ENCODE data around the gene OBSCN. TPM values are rescaled to one million over a fixed set of nuclear protein-coding genes. Genes with fewer than 3 reads are reported as not detected.

The OBSCN gene
- total RNA-seq, 2 experiments from 2014 or later: 80.8 to 82.2 TPM

GRCh38 chr1:228408869-228409805 is 201.3 kb downstream of the OBSCN start:
- no peak for ATAC-seq (ENCODE audit: poor library complexity)
- intact Hi-C loops (cut with DNase I, micrococcal nuclease): loop anchor here in 1 of 2 experiments (2.0 to 10.0 kb wide), 5 partner anchors 46 to 304 kb away; partner anchors contain the start of genes C1orf35, IBA57 and MRPL55
- H3K4me3 Mint-ChIP-seq: peak overlapping the region; percentile 88
- TF ChIP-seq, protein P1, sequence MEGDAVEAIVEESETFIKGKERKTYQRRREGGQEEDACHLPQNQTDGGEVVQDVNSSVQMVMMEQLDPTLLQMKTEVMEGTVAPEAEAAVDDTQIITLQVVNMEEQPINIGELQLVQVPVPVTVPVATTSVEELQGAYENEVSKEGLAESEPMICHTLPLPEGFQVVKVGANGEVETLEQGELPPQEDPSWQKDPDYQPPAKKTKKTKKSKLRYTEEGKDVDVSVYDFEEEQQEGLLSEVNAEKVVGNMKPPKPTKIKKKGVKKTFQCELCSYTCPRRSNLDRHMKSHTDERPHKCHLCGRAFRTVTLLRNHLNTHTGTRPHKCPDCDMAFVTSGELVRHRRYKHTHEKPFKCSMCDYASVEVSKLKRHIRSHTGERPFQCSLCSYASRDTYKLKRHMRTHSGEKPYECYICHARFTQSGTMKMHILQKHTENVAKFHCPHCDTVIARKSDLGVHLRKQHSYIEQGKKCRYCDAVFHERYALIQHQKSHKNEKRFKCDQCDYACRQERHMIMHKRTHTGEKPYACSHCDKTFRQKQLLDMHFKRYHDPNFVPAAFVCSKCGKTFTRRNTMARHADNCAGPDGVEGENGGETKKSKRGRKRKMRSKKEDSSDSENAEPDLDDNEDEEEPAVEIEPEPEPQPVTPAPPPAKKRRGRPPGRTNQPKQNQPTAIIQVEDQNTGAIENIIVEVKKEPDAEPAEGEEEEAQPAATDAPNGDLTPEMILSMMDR (IDR thresholded peaks at IDR 0.05): no peak
- peak overlapping the region; percentile 49 for H3K27ac Mint-ChIP-seq
- Histone ChIP-seq H3K4me1 (ENCODE audit: insufficient read depth, low read length) (peaks cover 32% of the 10 kb centered on the region), H3K36me3 (ENCODE audit: insufficient read depth, low read length) (no peaks in the 10 kb centered on the region), H3K27ac (ENCODE audit: low read depth in 1 of 2, low read length in 2 of 2) (no peak overlapping the region), H3K4me3 (ENCODE audit: low read length) (no peak overlapping the region), H3K9me3 (ENCODE audit: control insufficient read depth in 1 of 2, insufficient read depth in 1 of 2, low read length in 2 of 2) (no peaks in the 10 kb centered on the region), H3K27me3 (ENCODE audit: control insufficient read depth in 1 of 2, insufficient read depth in 2 of 2, low read length in 2 of 2) (no peaks in the 10 kb centered on the region)
- ChIA-PET POLR2A (no interaction called here), CTCF (no interaction called here)
- H3K36me3 Mint-ChIP-seq (ENCODE audit: low read depth): peaks cover 10% of the 10 kb centered on the region
- H3K27me3 Mint-ChIP-seq: no peaks in the 10 kb centered on the region
- H3K9me3 Mint-ChIP-seq: no peaks in the 10 kb centered on the region
- H3K4me1 Mint-ChIP-seq (ENCODE audit: low read depth): peaks cover 18% of the 10 kb centered on the region
- no peak for DNase-seq

GRCh38 chr1:228410015-228410414 is 202.2 kb downstream of the OBSCN start:
- DNase-seq (peak in 1 of 14 experiments; percentile 29), ATAC-seq (ENCODE audit: poor library complexity) (no peak)
- ChIA-PET CTCF (no interaction called here), POLR2A (no interaction called here)
- TF ChIP-seq, protein P1 (IDR thresholded peaks at IDR 0.05): no peak
- intact Hi-C loops (cut with DNase I, micrococcal nuclease): loop anchor here in 1 of 2 experiments (5.0 kb wide), 1 partner anchor 193 kb away; no protein-coding TSS in a partner anchor
- no peaks in the 10 kb centered on the region for H3K27me3 ChIP-seq (ENCODE audit: control insufficient read depth in 1 of 2, insufficient read depth in 2 of 2, low read length in 2 of 2)
- no peak overlapping the region for H3K27ac ChIP-seq (ENCODE audit: low read depth in 1 of 2, low read length in 2 of 2)
- peaks cover 4% of the 10 kb centered on the region for H3K36me3 Mint-ChIP-seq (ENCODE audit: low read depth)
- no peak overlapping the region for H3K4me3 ChIP-seq (ENCODE audit: low read length)
- no peaks in the 10 kb centered on the region for H3K27me3 Mint-ChIP-seq
- H3K4me1 ChIP-seq (ENCODE audit: insufficient read depth, low read length): peaks cover 25% of the 10 kb centered on the region
- no peak overlapping the region for H3K27ac Mint-ChIP-seq
- H3K4me1 Mint-ChIP-seq (ENCODE audit: low read depth): peaks cover 9% of the 10 kb centered on the region
- peak overlapping the region; percentile 38 for H3K4me3 Mint-ChIP-seq
- no peaks in the 10 kb centered on the region for H3K9me3 ChIP-seq (ENCODE audit: control insufficient read depth in 1 of 2, insufficient read depth in 1 of 2, low read length in 2 of 2)
- no peaks in the 10 kb centered on the region for H3K9me3 Mint-ChIP-seq
- no peaks in the 10 kb centered on the region for H3K36me3 ChIP-seq (ENCODE audit: insufficient read depth, low read length)

DNA sequence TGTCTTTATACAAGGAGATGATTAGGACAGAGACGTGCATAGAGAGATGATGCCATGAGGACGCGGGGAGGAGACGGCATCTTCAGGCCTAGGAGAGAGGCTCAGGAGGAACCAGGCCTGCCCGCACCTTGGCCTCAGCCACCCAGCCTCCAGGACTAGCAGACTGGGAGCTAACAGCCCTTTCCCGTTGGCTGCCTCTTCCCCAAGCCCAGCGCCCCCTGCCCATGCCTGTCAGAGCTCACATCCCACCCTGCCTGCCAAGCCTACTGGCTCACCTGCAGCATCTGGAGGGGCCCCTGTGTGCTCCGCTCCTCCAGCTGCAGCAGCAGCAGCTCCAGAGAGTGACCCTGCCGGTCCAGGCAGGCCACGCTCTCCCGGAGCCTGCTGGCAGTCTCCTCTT is 202.8 kb downstream of the OBSCN start:
- Mint-ChIP-seq H3K27me3 (no peaks in the 10 kb centered on the region), H3K27ac (no peak overlapping the region), H3K36me3 (ENCODE audit: low read depth) (peaks cover 3% of the 10 kb centered on the region), H3K9me3 (no peaks in the 10 kb centered on the region), H3K4me1 (ENCODE audit: low read depth) (peaks cover 6% of the 10 kb centered on the region), H3K4me3 (no peak overlapping the region)
- H3K27me3 ChIP-seq (ENCODE audit: control insufficient read depth in 1 of 2, insufficient read depth in 2 of 2, low read length in 2 of 2): peaks cover 0 to 4% of the 10 kb centered on the region in 2 experiments
- CTCF ChIA-PET: no interaction called here
- TF ChIP-seq, protein P1 (IDR thresholded peaks at IDR 0.05): no peak
- no peaks in the 10 kb centered on the region for H3K9me3 ChIP-seq (ENCODE audit: control insufficient read depth in 1 of 2, insufficient read depth in 1 of 2, low read length in 2 of 2)
- ATAC-seq (ENCODE audit: poor library complexity) (no peak), DNase-seq (no peak)
- intact Hi-C loops (cut with DNase I, micrococcal nuclease): loop anchor here in 1 of 2 experiments (5.0 kb wide), 1 partner anchor 193 kb away; no protein-coding TSS in a partner anchor
- H3K36me3 ChIP-seq (ENCODE audit: insufficient read depth, low read length): no peaks in the 10 kb centered on the region
- H3K4me3 ChIP-seq (ENCODE audit: low read length): no peak overlapping the region
- POLR2A ChIA-PET: no interaction called here
- peaks cover 21% of the 10 kb centered on the region for H3K4me1 ChIP-seq (ENCODE audit: insufficient read depth, low read length)
- no peak overlapping the region for H3K27ac ChIP-seq (ENCODE audit: low read depth in 1 of 2, low read length in 2 of 2)
